IMR-90 (cell line): ENCODE results near the gene SLC9A1. TPM values are rescaled to one million over a fixed set of nuclear protein-coding genes. Genes with fewer than 3 reads are reported as not detected.

Source experiments
- ATAC-seq: fragments of 200-7000 bp; cut with Tn5 transposase; 2 replicates; pipeline ENCODE4 v1.9.1; 2020; ENCODE audit warnings: low read depth, mild to moderate bottlenecking, moderate library complexity
- BruUV-seq: library from RNA; stranded (reverse); fragments of 400-500 nt; replicated peaks from 2 replicates; lab custom pipeline; 2021; lab: Mats Ljungman, UMichigan
- CTCF ChIA-PET: fragments of 300-600 bp; formaldehyde crosslinking; extraction: SDS; loops from one replicate; lab custom pipeline; 2021; ENCODE audit warnings: antibody characterized with exemption; lab: Yijun Ruan, JAX
- POLR2A ChIA-PET: fragments of 300-600 bp; sonication (Branson Sonifier 250); formaldehyde crosslinking; loops from one replicate; lab custom pipeline; 2022; ENCODE audit warnings: antibody characterized with exemption; ENCODE audit not compliant: unreplicated experiment; lab: Charles Lee
- DNase-seq: peaks from one replicate; pipeline ENCODE4 v3.0.0; 2013
- H2AFZ ChIP-seq: replicated peaks from 2 replicates; pipeline ENCODE3; 2013; ENCODE audit warnings: low read length, mild to moderate bottlenecking; ENCODE audit not compliant: poor library complexity
- H2AK5ac ChIP-seq: 2 replicates; pipeline ENCODE4 v1.6.1; 2013; ENCODE audit warnings: low read depth, low read length, inconsistent platforms
- H2AK9ac ChIP-seq: replicated peaks from 2 replicates; pipeline ENCODE3; 2013; ENCODE audit warnings: mild to moderate bottlenecking, low read depth, low read length, moderate library complexity; ENCODE audit not compliant: poor library complexity
- H2BK120ac ChIP-seq: 2 replicates; pipeline ENCODE4 v1.6.1; 2013; ENCODE audit warnings: low read depth, low read length, inconsistent platforms
- H2BK15ac ChIP-seq: 3 replicates; pipeline ENCODE4 v1.6.1; 2013; ENCODE audit warnings: low read depth, low read length, inconsistent platforms
- H2BK20ac ChIP-seq: 2 replicates; pipeline ENCODE4 v1.6.1; 2013; ENCODE audit warnings: low read depth, mild to moderate bottlenecking, inconsistent platforms, low read length, moderate library complexity
- H2BK5ac ChIP-seq: 2 replicates; pipeline ENCODE4 v1.6.1; 2013; ENCODE audit warnings: mild to moderate bottlenecking, low read depth, low read length, inconsistent platforms; ENCODE audit not compliant: poor library complexity, severe bottlenecking
- H3K14ac ChIP-seq: replicated peaks from 2 replicates; pipeline ENCODE4 v1.6.1; 2013; ENCODE audit warnings: low read depth, low read length, inconsistent platforms
- H3K18ac ChIP-seq: 2 replicates; pipeline ENCODE4 v1.6.1; 2013; ENCODE audit warnings: low read depth, low read length, control low read depth
- H3K23ac ChIP-seq: 2 replicates; pipeline ENCODE4 v1.6.1; 2013; ENCODE audit warnings: low read depth, low read length, inconsistent platforms
- H3K27ac ChIP-seq: 2 replicates; pipeline ENCODE4 v1.5.1; 2013; ENCODE audit warnings: mild to moderate bottlenecking, control low read depth, low read length; ENCODE audit not compliant: insufficient read depth
- H3K27me3 ChIP-seq: 2 replicates; pipeline ENCODE4 v1.6.1; 2013; ENCODE audit warnings: low read length; ENCODE audit not compliant: control insufficient read depth, insufficient read depth
- H3K36me3 ChIP-seq: 2 replicates; pipeline ENCODE4 v1.6.1; 2013; ENCODE audit warnings: low read length, mixed read lengths; ENCODE audit not compliant: control insufficient read depth, insufficient read depth
- H3K4ac ChIP-seq: 2 replicates; pipeline ENCODE4 v1.6.1; 2013; ENCODE audit warnings: low read depth, low read length, inconsistent platforms
- H3K4me1 ChIP-seq: 2 replicates; pipeline ENCODE4 v1.6.1; 2013; ENCODE audit warnings: low read length, mixed read lengths; ENCODE audit not compliant: control insufficient read depth, insufficient read depth
- H3K4me2 ChIP-seq: 2 replicates; pipeline ENCODE4 v1.6.1; 2013; ENCODE audit warnings: low read depth, mild to moderate bottlenecking, control low read depth, low read length, moderate library complexity
- H3K4me3 ChIP-seq: 2 replicates; pipeline ENCODE4 v1.5.1; 2013; ENCODE audit warnings: low read depth, mild to moderate bottlenecking, control low read depth, low read length, moderate library complexity; ENCODE audit not compliant: insufficient read depth
- H3K56ac ChIP-seq: 2 replicates; pipeline ENCODE4 v1.6.1; 2013; ENCODE audit warnings: low read length, inconsistent platforms; ENCODE audit not compliant: insufficient read depth; ENCODE audit errors: extremely low read depth
- H3K79me1 ChIP-seq, 2 experiments: 2 replicates each; pipeline ENCODE4 v1.6.1; 2013; ENCODE audit warnings: low read length in 2 of 2, inconsistent platforms in 1 of 2, low read depth in 1 of 2
- H3K9ac ChIP-seq: 2 replicates; pipeline ENCODE4 v1.6.1; 2013; ENCODE audit warnings: low read depth, low read length, control low read depth
- H3K9me1 ChIP-seq: 2 replicates; pipeline ENCODE4 v1.6.1; 2013; ENCODE audit warnings: low read length, inconsistent platforms; ENCODE audit not compliant: insufficient read depth
- H3K9me3 ChIP-seq: 2 replicates; pipeline ENCODE4 v1.6.1; 2013; ENCODE audit warnings: low read length; ENCODE audit not compliant: control insufficient read depth, insufficient read depth
- H4K20me1 ChIP-seq: 2 replicates; pipeline ENCODE4 v1.6.1; 2013; ENCODE audit warnings: low read length, inconsistent platforms; ENCODE audit not compliant: insufficient read depth
- H4K5ac ChIP-seq: 2 replicates; pipeline ENCODE4 v1.6.1; 2013; ENCODE audit warnings: mild to moderate bottlenecking, low read depth, low read length, control low read depth
- H4K8ac ChIP-seq, 2 experiments: 2 replicates each; pipeline ENCODE4 v1.6.1; 2013; ENCODE audit warnings: low read depth in 2 of 2, low read length in 2 of 2, control low read depth in 1 of 2, inconsistent platforms in 1 of 2
- H4K91ac ChIP-seq: 2 replicates; pipeline ENCODE4 v1.6.1; 2013; ENCODE audit warnings: low read depth, low read length, inconsistent platforms; ENCODE audit not compliant: insufficient read depth
- BHLHE40 ChIP-seq: fragments of 150-350 bp; IDR thresholded peaks from 2 replicates; pipeline ENCODE4 v1.6.1; 2016; ENCODE audit warnings: mild to moderate bottlenecking, low read depth, low read length
- CEBPB ChIP-seq: IDR thresholded peaks from 2 replicates; pipeline ENCODE4 v1.6.1; 2012; ENCODE audit warnings: low read depth, low read length, improper control_type of control experiment
- CHD1 ChIP-seq: IDR thresholded peaks from 2 replicates; pipeline ENCODE4 v1.6.1; 2012; ENCODE audit warnings: low read depth, low read length, improper control_type of control experiment
- CTCF ChIP-seq: conservative IDR thresholded peaks from 2 replicates; pipeline ENCODE4 v1.5.1; 2012; ENCODE audit warnings: mild to moderate bottlenecking, low read depth, low read length, improper control_type of control experiment
- FOS ChIP-seq: fragments of 150-350 bp; IDR thresholded peaks from 2 replicates; pipeline ENCODE4 v1.6.1; 2016; ENCODE audit warnings: low read depth, low read length
- MAFK ChIP-seq: IDR thresholded peaks from 2 replicates; pipeline ENCODE4 v1.6.1; 2012; ENCODE audit warnings: low read depth, low read length, improper control_type of control experiment
- RAD21 ChIP-seq: IDR thresholded peaks from 2 replicates; pipeline ENCODE4 v1.6.1; 2012; ENCODE audit warnings: low read length, improper control_type of control experiment
- USF2 ChIP-seq: fragments of 150-350 bp; IDR thresholded peaks from 2 replicates; pipeline ENCODE4 v1.6.1; 2017; ENCODE audit warnings: mild to moderate bottlenecking, antibody characterized with exemption, low read length, low read depth
- WGBS, 2 experiments: methylation state at CpG; one replicate each; pipeline versions ENCODE4 v1.1.5 to v1.1.7; 2013; ENCODE audit warnings: missing lambda C conversion rate in 2 of 2; ENCODE audit not compliant: insufficient read length in 1 of 2; ENCODE audit errors: extremely low coverage in 2 of 2; 5-methylcytosine and 5-hydroxymethylcytosine counted together
- dilution Hi-C: fragments of 300-500 bp; cut with HindIII; formaldehyde crosslinking; loops from one replicate; pipeline ENCODE4 v1.14.3; 2018; ENCODE audit warnings: low sequenced_read_pairs; ENCODE audit not compliant: unreplicated experiment
- in situ Hi-C: fragments of 300-500 bp; cut with MboI; formaldehyde crosslinking; loops from 3 replicates; pipeline ENCODE4 v1.14.3; 2019; ENCODE audit warnings: low sequenced_read_pairs, inconsistent platforms, mixed read lengths
- intact Hi-C: fragments of 100-400 bp; cut with micrococcal nuclease; formaldehyde crosslinking; loops from 2 replicates; pipeline ENCODE4 v1.10.0; 2022
- polyA plus RNA-seq, 3 experiments: library from polyadenylated mRNA; depleted of rRNA; stranded (reverse); fragments of >200 nt; gene quantifications; 2 replicates each; pipeline ENCODE4 v1.2.3, GENCODE V29; 2012; ENCODE audit warnings: low replicate concordance in 1 of 3
- total RNA-seq: library from RNA; depleted of rRNA; stranded (reverse); fragments of >200 nt; gene quantifications from 2 replicates; pipeline ENCODE4 v1.2.3, GENCODE V29; 2012

The SLC9A1 gene
- total and polyA plus RNA-seq, 2 of the 4 experiments (the other 2 are of a cell fraction): 2.0 to 21.2 TPM

GRCh38 chr1:27070390-27071048 is 84.4 kb downstream of the SLC9A1 start:
- TF ChIP-seq USF2 (no peak), CHD1 (no peak), RAD21 (no peak), CTCF (no peak), MAFK (no peak), FOS (no peak), CEBPB (no peak), BHLHE40 (no peak)
- Histone ChIP-seq H2BK5ac (no peak overlapping the region), H2BK120ac (no peak overlapping the region), H2BK20ac (no peak overlapping the region), H4K91ac (no peak overlapping the region), H3K4me2 (no peak overlapping the region), H3K27me3 (peaks cover 19% of the 10 kb centered on the region), H2BK15ac (no peak overlapping the region), H3K23ac (no peak overlapping the region), H2AK9ac (peak overlapping the region; percentile 72), H3K4me1 (no peaks in the 10 kb centered on the region), H3K27ac (no peak overlapping the region), H4K20me1 (no peaks in the 10 kb centered on the region), H3K9me3 (no peaks in the 10 kb centered on the region), H3K56ac (no peak overlapping the region), H4K8ac (no peak overlapping the region), H2AFZ (peak overlapping the region; percentile 41), H3K14ac (no peak overlapping the region), H2AK5ac (no peak overlapping the region), H3K18ac (no peak overlapping the region), H3K36me3 (no peaks in the 10 kb centered on the region), H3K4me3 (no peak overlapping the region), H4K5ac (no peak overlapping the region), H3K4ac (no peak overlapping the region), H3K9ac (no peak overlapping the region), H3K9me1 (no peaks in the 10 kb centered on the region; the same call in 1 of the 2 replicates), H3K79me1 (no peaks in the 10 kb centered on the region)
- no peak for DNase-seq
- intact Hi-C loops: no loop called here
- no peak for ATAC-seq
- dilution Hi-C loops: no loop called here
- no TSS peak for BruUV-seq
- POLR2A ChIA-PET: no interaction called here
- CTCF ChIA-PET: no interaction called here
- in situ Hi-C loops: no loop called here
- 50% methylated on average over 6 of the region's 12 CpGs; no CpG with 5 or more reads in 1 of the 2 experiments for WGBS, 2 experiments
